Prostate gland (tissue), 2 donors: ENCODE data around the gene ELFN1. TPM values are rescaled to one million over a fixed set of nuclear protein-coding genes. Genes with fewer than 3 reads are reported as not detected.

ENCODE experiments used
- DNase-seq: peaks from one replicate; pipeline ENCODE4 v3.0.0-alpha.2; 2019; ENCODE audit warnings: low spot score
- H3K27ac ChIP-seq, 2 donors: fragments of 200-600 bp; sonication (generic); 2 replicates each; pipeline ENCODE4 v1.5.1; 2017 to 2019
- H3K27me3 ChIP-seq: fragments of 200-600 bp; sonication (generic); replicated peaks from 2 replicates; pipeline ENCODE4 v1.5.1; 2019; ENCODE audit not compliant: insufficient read depth
- H3K36me3 ChIP-seq, 2 donors: fragments of 200-600 bp; sonication (generic); 1 replicate in 1 of 2; 2 replicates in 1 of 2; pipeline versions ENCODE4 v1.5.1 to v1.8.1; 2017 to 2019
- H3K4me1 ChIP-seq: fragments of 200-600 bp; sonication (generic); replicated peaks from 2 replicates; pipeline ENCODE4 v1.5.1; 2019
- H3K4me3 ChIP-seq, 2 donors: fragments of 200-600 bp; sonication (generic); 2 replicates each; pipeline ENCODE4 v1.5.1; 2017 to 2019
- H3K9me3 ChIP-seq: fragments of 200-600 bp; sonication (generic); 2 replicates; pipeline ENCODE4 v1.5.1; 2017
- POLR2A ChIP-seq: fragments of 450-650 bp; IDR thresholded peaks from one replicate; pipeline ENCODE4 v1.6.1; 2016; ENCODE audit warnings: antibody characterized with exemption, mild to moderate bottlenecking
- POLR2AphosphoS5 ChIP-seq: sonication (generic); formaldehyde crosslinking; IDR thresholded peaks from one replicate; pipeline ENCODE4 v1.6.1; 2017; ENCODE audit warnings: antibody characterized with exemption
- WGBS: methylation state at CpG from one replicate; pipeline ENCODE4 v1.1.5; 2018; 5-methylcytosine and 5-hydroxymethylcytosine counted together
- intact Hi-C: fragments of 100-400 bp; cut with DNase I; formaldehyde crosslinking; loops from one replicate; pipeline ENCODE4 v1.14.2; 2022
- total RNA-seq, 2 donors: library from RNA; depleted of rRNA; stranded (reverse); fragments of >200 nt; gene quantifications; one replicate each; pipeline ENCODE4 v1.1.0, GENCODE V29; 2016
- TF ChIP-seq, protein P1 (sequence below), 4 experiments: fragments of 200-600 bp in 2 of 4; fragments of 450-650 bp in 2 of 4; sonication (generic) in 2 of 4; IDR thresholded peaks; 1 replicate in 3 of 4; 2 replicates in 1 of 4; pipeline ENCODE4 v1.5.1; 2016 to 2019; ENCODE audit warnings: antibody characterized with exemption in 4 of 4, mild to moderate bottlenecking in 2 of 4, moderate library complexity in 2 of 4

Gene ELFN1
- total RNA-seq, 2 donors from 2014 or later, result 2.0 to 3.0 TPM

- no peak for DNase-seq
- no peak overlapping the region for H3K4me3 ChIP-seq
- TF ChIP-seq POLR2AphosphoS5 (no peak), POLR2A (no peak)
- TF ChIP-seq, protein P1, sequence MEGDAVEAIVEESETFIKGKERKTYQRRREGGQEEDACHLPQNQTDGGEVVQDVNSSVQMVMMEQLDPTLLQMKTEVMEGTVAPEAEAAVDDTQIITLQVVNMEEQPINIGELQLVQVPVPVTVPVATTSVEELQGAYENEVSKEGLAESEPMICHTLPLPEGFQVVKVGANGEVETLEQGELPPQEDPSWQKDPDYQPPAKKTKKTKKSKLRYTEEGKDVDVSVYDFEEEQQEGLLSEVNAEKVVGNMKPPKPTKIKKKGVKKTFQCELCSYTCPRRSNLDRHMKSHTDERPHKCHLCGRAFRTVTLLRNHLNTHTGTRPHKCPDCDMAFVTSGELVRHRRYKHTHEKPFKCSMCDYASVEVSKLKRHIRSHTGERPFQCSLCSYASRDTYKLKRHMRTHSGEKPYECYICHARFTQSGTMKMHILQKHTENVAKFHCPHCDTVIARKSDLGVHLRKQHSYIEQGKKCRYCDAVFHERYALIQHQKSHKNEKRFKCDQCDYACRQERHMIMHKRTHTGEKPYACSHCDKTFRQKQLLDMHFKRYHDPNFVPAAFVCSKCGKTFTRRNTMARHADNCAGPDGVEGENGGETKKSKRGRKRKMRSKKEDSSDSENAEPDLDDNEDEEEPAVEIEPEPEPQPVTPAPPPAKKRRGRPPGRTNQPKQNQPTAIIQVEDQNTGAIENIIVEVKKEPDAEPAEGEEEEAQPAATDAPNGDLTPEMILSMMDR (IDR thresholded peaks at IDR 0.05), result no peak
- WGBS, result 37% methylated on average over 7 of the region's 7 CpGs
- H3K27me3 ChIP-seq, result no peaks in the 10 kb centered on the region
- no peaks in the 10 kb centered on the region for H3K36me3 ChIP-seq
- H3K9me3 ChIP-seq, result no peaks in the 10 kb centered on the region
- no peaks in the 10 kb centered on the region for H3K4me1 ChIP-seq
- no peak overlapping the region for H3K27ac ChIP-seq
- intact Hi-C loops, result no loop called here
These were observed 49.8 kb downstream of the ELFN1 start for GRCh38 chr7:1719913-1720312.

- Histone ChIP-seq H3K4me3 (no peak overlapping the region), H3K4me1 (no peaks in the 10 kb centered on the region), H3K9me3 (no peaks in the 10 kb centered on the region), H3K27ac (no peak overlapping the region), H3K27me3 (no peaks in the 10 kb centered on the region), H3K36me3 (no peaks in the 10 kb centered on the region)
- TF ChIP-seq, protein P1 (IDR thresholded peaks at IDR 0.05), result no peak
- no peak for TF ChIP-seq POLR2A
- TF ChIP-seq POLR2AphosphoS5, result no peak
- no peak for DNase-seq
- intact Hi-C loops, result no loop called here
- WGBS, result 47% methylated on average over 8 of the region's 8 CpGs
These were observed 50.2 kb downstream of the ELFN1 start for GRCh38 chr7:1720326-1720725.

DNA sequence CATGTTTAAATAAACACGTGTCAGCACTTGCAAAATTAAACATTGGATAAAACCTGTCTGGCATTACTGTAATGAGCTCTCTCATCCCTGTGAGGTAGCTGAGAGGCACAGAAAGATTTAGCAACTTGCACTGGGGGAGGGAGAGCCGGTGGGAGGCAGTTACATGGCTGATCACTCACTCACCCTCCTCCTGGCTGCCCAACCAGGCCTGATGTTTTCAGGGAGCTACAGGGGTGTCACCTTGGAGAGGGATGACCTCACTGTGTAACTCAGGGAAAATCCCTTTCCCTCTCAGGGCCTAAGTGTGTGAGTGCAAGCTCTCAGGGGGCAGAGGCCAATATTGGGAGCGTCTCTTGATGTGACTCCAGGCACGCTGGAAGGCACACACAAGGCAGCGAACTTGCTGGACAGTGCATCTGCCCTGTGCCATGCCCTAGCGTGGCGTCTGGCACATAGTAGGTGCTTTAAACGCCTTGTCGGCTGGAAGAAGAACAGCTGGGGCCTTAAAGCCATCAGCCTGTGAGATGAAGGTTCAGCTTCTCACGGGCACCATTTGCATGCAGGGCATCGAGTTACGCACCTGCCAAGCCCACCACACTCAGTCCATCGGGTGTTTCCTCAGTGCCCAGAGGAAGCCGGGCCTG is 51.1 kb downstream of the ELFN1 start:
- Histone ChIP-seq H3K27ac (no peak overlapping the region), H3K9me3 (no peaks in the 10 kb centered on the region), H3K27me3 (peaks cover 2% of the 10 kb centered on the region), H3K36me3 (no peaks in the 10 kb centered on the region), H3K4me1 (no peaks in the 10 kb centered on the region), H3K4me3 (no peak overlapping the region)
- TF ChIP-seq POLR2AphosphoS5, result no peak
- TF ChIP-seq, protein P1 (IDR thresholded peaks at IDR 0.05), result no peak
- TF ChIP-seq POLR2A, result no peak
- 81% methylated on average over 14 of the region's 14 CpGs for WGBS
- intact Hi-C loops, result no loop called here
- DNase-seq, result no peak

GRCh38 chr7:1723254-1723653 is 53.2 kb downstream of the ELFN1 start:
- no peaks in the 10 kb centered on the region for H3K9me3 ChIP-seq
- WGBS, result over 99% methylated on average over 13 of the region's 13 CpGs
- intact Hi-C loops, result no loop called here
- TF ChIP-seq POLR2A (no peak), POLR2AphosphoS5 (no peak)
- TF ChIP-seq, protein P1 (IDR thresholded peaks at IDR 0.05), result no peak
- no peaks in the 10 kb centered on the region for H3K4me1 ChIP-seq
- peaks cover 4% of the 10 kb centered on the region for H3K27me3 ChIP-seq
- no peaks in the 10 kb centered on the region for H3K36me3 ChIP-seq
- no peak overlapping the region for H3K4me3 ChIP-seq
- H3K27ac ChIP-seq, result no peak overlapping the region
- DNase-seq, result no peak
